Neural cell (in vitro differentiated cells): ENCODE measurements around the gene WNT16.

Source experiments
- CTCF ChIP-seq: fragments of 450-650 bp; IDR thresholded peaks from 2 replicates; pipeline ENCODE4 v1.5.1; 2014; ENCODE audit warnings: antibody characterized with exemption, mild to moderate bottlenecking, moderate library complexity; ENCODE audit not compliant: poor library complexity, severe bottlenecking
- EP300 ChIP-seq: fragments of 450-650 bp; conservative IDR thresholded peaks from 2 replicates; pipeline ENCODE4 v1.6.1; 2014; ENCODE audit warnings: antibody characterized with exemption, mild to moderate bottlenecking, moderate library complexity; ENCODE audit not compliant: poor library complexity, severe bottlenecking
- EZH2 ChIP-seq: fragments of 200-600, 300-800 bp; shearing (Covaris generic), sonication (generic); IDR thresholded peaks from 2 replicates; pipeline ENCODE4 v1.6.1; 2014; ENCODE audit warnings: antibody characterized with exemption, low read length, borderline replicate concordance, mild to moderate bottlenecking; ENCODE audit not compliant: insufficient read depth, poor library complexity, severe bottlenecking
- MXI1 ChIP-seq: fragments of 450-650 bp; conservative IDR thresholded peaks from 2 replicates; pipeline ENCODE4 v1.6.1; 2014; ENCODE audit warnings: antibody characterized with exemption, mild to moderate bottlenecking; ENCODE audit not compliant: poor library complexity, severe bottlenecking
- POLR2AphosphoS5 ChIP-seq: IDR thresholded peaks from 2 replicates; pipeline ENCODE4 v1.6.1; 2012
- RAD21 ChIP-seq: fragments of 450-650 bp; conservative IDR thresholded peaks from 2 replicates; pipeline ENCODE4 v1.6.1; 2014; ENCODE audit warnings: antibody characterized with exemption, mild to moderate bottlenecking, moderate library complexity
- REST ChIP-seq: IDR thresholded peaks from 2 replicates; pipeline ENCODE4 v1.6.1; 2012; ENCODE audit warnings: borderline replicate concordance
- SMC3 ChIP-seq: fragments of 450-650 bp; conservative IDR thresholded peaks from 2 replicates; pipeline ENCODE4 v1.6.1; 2014; ENCODE audit warnings: antibody characterized with exemption, mild to moderate bottlenecking, moderate library complexity; ENCODE audit not compliant: poor library complexity
- TAF1 ChIP-seq: IDR thresholded peaks from 2 replicates; pipeline ENCODE4 v1.6.1; 2012; ENCODE audit warnings: low read depth

DNA sequence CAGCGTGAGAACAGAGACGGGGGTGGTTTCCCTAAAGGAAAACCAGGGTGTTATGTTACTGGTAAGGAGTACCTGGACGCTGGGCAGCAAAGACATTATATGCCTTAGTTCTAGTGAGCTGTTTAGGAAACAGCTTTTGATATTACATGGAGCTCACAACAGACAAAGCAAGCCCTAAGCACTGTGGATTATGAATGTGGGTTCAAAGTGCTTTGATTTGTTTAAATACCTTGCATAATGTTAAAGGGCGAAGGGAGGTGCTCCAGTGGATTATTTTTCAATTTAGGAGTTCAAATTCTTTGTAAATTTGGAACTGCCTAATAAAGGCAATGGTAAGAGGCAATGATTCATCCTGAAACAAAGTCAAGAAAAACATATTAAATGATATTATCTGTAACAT is 13.8 kb downstream of the WNT16 start:
- TF ChIP-seq POLR2AphosphoS5 (no peak), CTCF (no peak), REST (no peak), TAF1 (no peak), EZH2 (no peak), EP300 (no peak), RAD21 (no peak), SMC3 (no peak), MXI1 (no peak)
